T47D (cell line): ENCODE data around the gene RPL27A.

Source experiments
- DNase-seq, 2 experiments: peaks; one replicate each; pipeline versions ENCODE4 v3.0.0 to v3.0.0-alpha.2; 2011 to 2012; ENCODE audit warnings: low read depth in 1 of 2, low spot score in 1 of 2
- JUND ChIP-seq: IDR thresholded peaks from 2 replicates; pipeline ENCODE4 v1.6.1; 2012; ENCODE audit warnings: low read depth
- in situ Hi-C: cut with HindIII; loops from 2 replicates; pipeline ENCODE4 v1.10.0; 2016; ENCODE audit warnings: low sequenced_read_pairs, low pct_unique_long_range_greater_than_20kb

The RPL27A gene

DNA sequence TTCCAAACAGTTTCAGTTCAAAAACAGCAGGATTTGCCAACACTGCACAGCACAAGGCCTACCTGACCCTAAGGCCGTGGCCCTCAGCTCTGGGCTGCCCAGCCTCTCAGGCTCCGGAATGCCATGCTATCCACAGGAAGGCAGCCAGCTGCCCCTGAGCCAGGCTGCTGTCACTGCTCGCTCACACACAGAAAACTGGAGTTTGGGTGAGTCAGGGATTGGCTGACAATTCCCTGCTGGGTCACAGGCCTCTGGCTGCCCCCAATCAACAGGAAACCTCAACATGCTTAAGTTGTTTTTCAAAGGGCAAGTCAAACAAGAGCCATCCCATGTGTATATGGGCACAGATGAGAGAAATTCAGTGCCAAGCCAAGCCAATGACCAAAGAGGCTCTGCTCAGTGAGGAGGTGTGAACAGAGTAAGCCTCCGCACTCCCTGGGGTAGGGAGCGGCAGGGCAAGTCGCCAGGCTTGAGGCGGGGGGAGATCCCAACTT, 50.2 kb downstream of the RPL27A start:
- no peak for DNase-seq
- in situ Hi-C loops: no loop called here
- TF ChIP-seq JUND: no peak

DNA sequence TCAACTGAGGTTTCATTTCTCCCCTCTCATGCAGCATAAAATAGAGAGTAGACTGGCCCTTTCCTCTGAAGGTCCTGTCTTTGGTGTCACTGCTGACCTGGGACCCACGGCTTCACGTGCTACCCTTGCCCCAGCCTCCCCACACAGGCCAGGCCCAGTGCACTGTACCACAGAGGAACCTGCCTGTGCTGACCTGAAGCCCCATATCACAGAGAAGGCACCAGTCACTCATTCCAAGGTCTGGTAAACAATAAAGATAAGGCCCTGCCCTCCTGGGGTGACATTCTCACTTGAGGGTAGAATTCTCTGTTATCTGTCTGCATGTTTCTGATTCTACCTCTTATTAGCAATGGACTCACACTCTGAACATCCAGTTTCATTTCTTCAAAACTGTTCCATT, 51.3 kb downstream of the RPL27A start:
- in situ Hi-C loops: no loop called here
- TF ChIP-seq JUND: no peak
- no peak for DNase-seq

DNA sequence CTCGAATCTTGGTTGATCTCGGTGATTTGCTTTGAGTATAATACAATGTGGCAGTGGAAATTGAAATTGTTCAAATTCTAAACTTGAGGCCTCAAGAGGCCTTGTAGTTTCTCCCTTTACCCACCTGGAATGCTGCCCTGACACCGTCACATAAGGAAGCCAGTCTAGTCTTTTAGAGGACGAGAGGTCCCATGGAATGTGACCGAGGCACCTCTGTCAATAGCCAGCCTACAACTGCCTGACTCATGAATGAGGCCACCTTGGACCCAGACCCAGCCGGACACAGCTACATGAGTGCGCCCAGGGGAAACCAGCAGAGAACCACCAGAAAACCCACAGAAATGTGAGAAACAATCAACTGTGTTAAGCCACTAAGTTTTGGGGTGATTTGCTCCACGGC, 52.5 kb downstream of the RPL27A start:
- no peak for TF ChIP-seq JUND
- DNase-seq: no peak
- in situ Hi-C loops: no loop called here

DNA sequence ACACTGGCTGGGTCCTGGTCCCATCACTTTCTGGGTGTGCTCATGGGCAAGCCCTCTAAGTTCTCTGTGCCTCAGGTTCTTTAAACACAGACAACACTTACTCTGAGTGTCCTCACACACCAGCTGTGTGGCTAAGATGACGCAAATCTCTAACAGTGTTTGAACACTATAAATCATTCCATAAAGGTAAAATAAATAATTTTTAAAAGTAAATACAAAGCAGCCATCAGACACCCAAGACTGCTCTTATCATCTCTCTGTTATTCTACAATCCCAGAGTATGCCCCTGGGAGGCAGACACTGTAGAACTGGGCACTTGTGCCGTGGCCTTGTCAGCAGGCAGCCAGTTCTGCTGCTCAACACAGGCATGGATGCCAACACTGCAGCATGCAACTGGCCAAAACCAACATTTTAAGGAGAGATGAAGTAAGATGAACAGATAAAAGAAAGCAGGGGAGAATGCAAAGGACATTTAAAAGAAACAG, 56.8 kb downstream of the RPL27A start:
- DNase-seq: peak in 1 of 2 experiments; percentile 26

More for the DNA sequence above, 56.8 kb downstream of the RPL27A start:
- no peak for TF ChIP-seq JUND
- in situ Hi-C loops: no loop called here
